Measurements from ENCODE around the gene SLC35G4.

Gene SLC35G4

DNA sequence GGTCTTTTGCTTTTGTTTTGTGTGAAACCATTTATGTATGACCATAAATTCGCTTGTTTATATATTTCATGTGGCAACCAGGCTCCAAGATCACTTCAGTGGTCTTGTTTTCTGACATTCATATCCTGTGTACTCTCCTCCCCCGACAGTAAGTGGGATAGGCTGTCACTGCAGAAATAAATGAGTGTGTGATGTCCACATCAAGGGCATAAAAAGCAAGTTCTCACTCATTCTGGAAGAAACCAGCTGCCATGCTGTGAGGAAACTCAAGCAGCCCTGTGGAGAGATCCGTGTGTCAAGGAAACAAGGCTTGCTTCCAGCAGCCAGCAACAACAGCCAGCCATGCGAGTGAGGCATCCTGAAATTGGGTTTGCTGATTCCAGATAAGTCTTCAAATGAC lies 40.4 kb downstream of the SLC35G4 start:
- H3K27ac Mint-ChIP-seq = no peak overlapping the region
- H3K4me1 Mint-ChIP-seq = no peaks in the 10 kb centered on the region
- peaks cover 15% of the 10 kb centered on the region for H3K9me3 Mint-ChIP-seq
- peaks cover 16% of the 10 kb centered on the region for H3K27me3 Mint-ChIP-seq (ENCODE audit: low read depth)
- H3K36me3 Mint-ChIP-seq (ENCODE audit: low read depth) = no peaks in the 10 kb centered on the region
- TF ChIP-seq, protein P1, sequence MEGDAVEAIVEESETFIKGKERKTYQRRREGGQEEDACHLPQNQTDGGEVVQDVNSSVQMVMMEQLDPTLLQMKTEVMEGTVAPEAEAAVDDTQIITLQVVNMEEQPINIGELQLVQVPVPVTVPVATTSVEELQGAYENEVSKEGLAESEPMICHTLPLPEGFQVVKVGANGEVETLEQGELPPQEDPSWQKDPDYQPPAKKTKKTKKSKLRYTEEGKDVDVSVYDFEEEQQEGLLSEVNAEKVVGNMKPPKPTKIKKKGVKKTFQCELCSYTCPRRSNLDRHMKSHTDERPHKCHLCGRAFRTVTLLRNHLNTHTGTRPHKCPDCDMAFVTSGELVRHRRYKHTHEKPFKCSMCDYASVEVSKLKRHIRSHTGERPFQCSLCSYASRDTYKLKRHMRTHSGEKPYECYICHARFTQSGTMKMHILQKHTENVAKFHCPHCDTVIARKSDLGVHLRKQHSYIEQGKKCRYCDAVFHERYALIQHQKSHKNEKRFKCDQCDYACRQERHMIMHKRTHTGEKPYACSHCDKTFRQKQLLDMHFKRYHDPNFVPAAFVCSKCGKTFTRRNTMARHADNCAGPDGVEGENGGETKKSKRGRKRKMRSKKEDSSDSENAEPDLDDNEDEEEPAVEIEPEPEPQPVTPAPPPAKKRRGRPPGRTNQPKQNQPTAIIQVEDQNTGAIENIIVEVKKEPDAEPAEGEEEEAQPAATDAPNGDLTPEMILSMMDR (IDR thresholded peaks at IDR 0.05; ENCODE audit: unreplicated experiment in 3 of 3) = no peak
- no peak overlapping the region for H3K4me3 Mint-ChIP-seq

DNA sequence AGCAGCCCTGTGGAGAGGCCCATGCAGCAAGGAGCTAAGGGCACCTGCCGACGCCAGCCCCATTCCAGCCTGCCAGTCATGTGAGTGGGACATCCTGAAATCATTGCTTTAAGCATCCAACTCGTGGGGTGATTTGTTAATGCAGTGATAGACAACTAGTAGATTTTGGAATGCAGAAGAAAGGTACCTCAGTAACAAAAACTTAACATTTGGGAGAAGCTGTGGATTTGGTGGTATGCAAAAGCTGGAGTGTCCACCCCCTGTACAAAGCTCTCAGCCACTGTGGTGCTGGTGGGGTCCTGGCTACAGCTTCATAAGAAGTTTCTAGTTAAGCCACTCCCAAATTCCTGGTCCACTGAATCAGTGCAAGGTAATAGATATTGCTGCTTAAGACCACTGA lies 42.5 kb downstream of the SLC35G4 start:
- no peak overlapping the region for H3K27ac Mint-ChIP-seq
- no peaks in the 10 kb centered on the region for H3K36me3 Mint-ChIP-seq (ENCODE audit: low read depth)
- no peak overlapping the region for H3K4me3 Mint-ChIP-seq

DNA sequence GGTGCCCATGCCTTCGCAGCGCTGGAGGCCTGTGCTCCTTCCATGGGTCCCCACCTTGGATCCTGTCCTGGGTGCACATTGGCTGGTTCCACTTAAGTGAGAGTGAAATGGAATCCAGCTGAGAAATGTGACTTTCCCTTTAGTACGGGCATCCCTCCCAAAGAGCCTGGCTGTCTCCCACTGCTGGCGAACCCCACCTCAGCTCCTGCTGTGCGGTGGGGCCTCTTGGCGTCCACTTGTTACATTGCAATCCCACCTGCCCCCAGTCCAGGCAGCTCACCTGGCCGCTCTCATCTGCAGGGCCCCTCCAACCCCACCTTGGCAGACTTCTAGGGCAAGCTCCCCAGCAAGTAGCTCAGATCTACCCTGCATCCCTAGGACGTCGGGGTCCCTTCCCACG lies 44.1 kb downstream of the SLC35G4 start:
- no peaks in the 10 kb centered on the region for H3K4me1 Mint-ChIP-seq
- no peaks in the 10 kb centered on the region for H3K36me3 Mint-ChIP-seq (ENCODE audit: low read depth)
- TF ChIP-seq, protein P1 (IDR thresholded peaks at IDR 0.05; ENCODE audit: unreplicated experiment in 3 of 3) = no peak
- H3K4me3 Mint-ChIP-seq = no peak overlapping the region
- peaks cover 9% of the 10 kb centered on the region for H3K9me3 Mint-ChIP-seq
- no peak overlapping the region for H3K27ac Mint-ChIP-seq
- H3K27me3 Mint-ChIP-seq (ENCODE audit: low read depth) = peaks cover 40% of the 10 kb centered on the region

More for the DNA sequence above, 42.5 kb downstream of the SLC35G4 start:
- Mint-ChIP-seq H3K4me1 (no peaks in the 10 kb centered on the region), H3K27me3 (ENCODE audit: low read depth) (peaks cover 26% of the 10 kb centered on the region), H3K9me3 (peaks cover 12% of the 10 kb centered on the region)
- TF ChIP-seq, protein P1 (IDR thresholded peaks at IDR 0.05; ENCODE audit: unreplicated experiment in 3 of 3) = no peak

DNA sequence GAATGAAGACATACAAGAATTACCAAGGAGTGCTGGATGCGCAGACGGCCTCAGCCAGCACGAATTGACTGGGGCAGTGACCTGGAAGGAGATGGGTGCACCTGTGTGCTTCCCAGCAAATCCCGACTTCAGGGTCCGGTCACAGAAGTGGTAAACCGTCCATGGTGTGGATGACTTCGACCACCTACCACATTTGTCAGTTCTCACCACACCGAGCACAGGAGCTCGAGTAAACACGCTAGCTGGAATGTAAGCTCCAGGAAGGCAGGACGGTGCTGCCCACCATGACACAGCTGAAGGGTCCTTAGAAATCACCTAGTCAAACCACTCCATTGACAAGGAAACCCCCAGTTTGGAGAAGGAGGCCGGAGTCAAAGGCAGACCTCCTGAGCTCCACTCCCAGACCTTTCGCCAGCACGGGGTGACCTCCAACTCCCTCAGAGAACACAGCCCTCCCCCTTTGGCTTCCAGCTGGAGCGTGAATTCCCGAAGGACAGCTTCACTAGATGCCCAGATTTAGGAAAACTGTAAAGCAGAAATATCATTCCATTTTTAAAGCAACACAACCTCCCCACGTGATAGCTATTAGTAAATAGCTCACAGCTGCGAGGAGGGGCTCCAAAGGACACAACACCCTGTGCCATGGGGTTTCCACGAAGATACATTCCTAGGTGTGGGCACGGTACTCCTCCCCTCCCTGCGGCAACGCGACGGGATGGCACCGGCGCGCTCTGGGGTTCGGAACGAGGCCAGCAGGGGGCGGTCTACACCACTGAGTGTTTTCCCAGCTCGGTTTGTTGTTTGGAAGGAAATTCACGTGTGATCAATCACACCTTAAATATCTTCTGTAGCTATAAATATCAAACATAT lies 45.6 kb downstream of the SLC35G4 start:
- peaks cover under 1% of the 10 kb centered on the region for H3K9me3 Mint-ChIP-seq
- no peaks in the 10 kb centered on the region for H3K36me3 Mint-ChIP-seq (ENCODE audit: low read depth)
- H3K4me1 Mint-ChIP-seq = no peaks in the 10 kb centered on the region

DNA sequence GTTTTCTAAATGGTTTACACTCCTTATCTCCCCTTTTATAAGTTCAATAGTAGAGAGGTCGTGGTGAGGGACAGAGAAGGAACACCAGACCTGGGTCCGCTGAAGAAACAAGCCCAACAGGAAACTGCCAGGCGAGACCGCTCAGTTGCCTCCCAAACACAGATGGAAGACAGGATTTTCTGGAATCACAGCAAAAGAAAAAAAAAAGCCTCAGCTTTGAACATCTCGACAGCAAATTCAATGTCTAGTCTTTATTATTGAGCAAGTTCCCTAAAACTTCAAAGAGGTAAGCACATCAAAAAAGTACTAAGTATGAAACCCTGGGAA lies 46.2 kb downstream of the SLC35G4 start:
- peaks cover 43% of the 10 kb centered on the region for H3K27me3 Mint-ChIP-seq (ENCODE audit: low read depth)
- no peak overlapping the region for H3K27ac Mint-ChIP-seq
- no peaks in the 10 kb centered on the region for H3K4me1 Mint-ChIP-seq
- H3K36me3 Mint-ChIP-seq (ENCODE audit: low read depth) = no peaks in the 10 kb centered on the region
- no peaks in the 10 kb centered on the region for H3K9me3 Mint-ChIP-seq
- TF ChIP-seq, protein P1 (IDR thresholded peaks at IDR 0.05; ENCODE audit: unreplicated experiment in 3 of 3) = no peak
- peak overlapping the region; percentile 4 to 16 (median 14) for H3K4me3 Mint-ChIP-seq

More for the DNA sequence above, 45.6 kb downstream of the SLC35G4 start:
- no peak overlapping the region for H3K27ac Mint-ChIP-seq
- peaks cover 46% of the 10 kb centered on the region for H3K27me3 Mint-ChIP-seq (ENCODE audit: low read depth)
- H3K4me3 Mint-ChIP-seq = peak overlapping the region; percentile 4 to 16 (median 14)
- TF ChIP-seq, protein P1 (IDR thresholded peaks at IDR 0.05; ENCODE audit: unreplicated experiment in 3 of 3) = peak; percentile 78 to 84 (median 82)

DNA sequence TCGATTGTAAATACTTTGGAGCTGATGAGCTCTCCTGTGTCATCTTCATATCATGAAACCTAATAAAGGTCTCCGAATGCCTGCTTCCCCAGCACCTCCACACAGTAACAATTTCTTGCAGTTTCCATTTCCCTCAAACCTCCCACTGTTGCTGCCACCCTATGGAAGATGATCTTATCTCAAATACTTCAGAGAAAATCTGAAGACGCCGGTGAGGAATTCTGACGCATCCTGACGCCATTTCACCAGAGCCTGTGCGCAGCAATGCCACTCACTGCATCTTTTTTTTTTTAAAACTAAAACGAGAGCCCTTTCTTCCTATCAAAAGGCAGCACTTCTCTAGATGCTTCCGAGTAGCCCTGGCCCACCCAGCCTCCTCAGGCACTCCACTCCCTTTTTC lies 47.8 kb downstream of the SLC35G4 start:
- TF ChIP-seq, protein P1 (IDR thresholded peaks at IDR 0.05; ENCODE audit: unreplicated experiment in 3 of 3) = no peak
- H3K27me3 Mint-ChIP-seq (ENCODE audit: low read depth) = peaks cover 40% of the 10 kb centered on the region
- no peak overlapping the region for H3K27ac Mint-ChIP-seq

More for the DNA sequence above, 47.8 kb downstream of the SLC35G4 start:
- no peak overlapping the region for H3K4me3 Mint-ChIP-seq
- no peaks in the 10 kb centered on the region for H3K36me3 Mint-ChIP-seq (ENCODE audit: low read depth)
- no peaks in the 10 kb centered on the region for H3K4me1 Mint-ChIP-seq
- no peaks in the 10 kb centered on the region for H3K9me3 Mint-ChIP-seq

All from nephron (organoid).